OCI-LY3 (cell line): Measurements from ENCODE around the gene MFN2.

Experiments
- EZH2phosphoT487 ChIP-seq: fragments of 200-600 bp; shearing (Covaris generic); IDR thresholded peaks from 2 replicates; pipeline ENCODE4 v1.6.1; 2018; ENCODE audit warnings: antibody characterized with exemption, mixed run types, low read depth
- TF ChIP-seq, protein P1 (sequence below): fragments of 200-600, 300-600 bp; sonication (generic); IDR thresholded peaks from 2 replicates; pipeline ENCODE4 v1.5.1; 2014; ENCODE audit warnings: antibody characterized with exemption, low read length, low read depth

DNA sequence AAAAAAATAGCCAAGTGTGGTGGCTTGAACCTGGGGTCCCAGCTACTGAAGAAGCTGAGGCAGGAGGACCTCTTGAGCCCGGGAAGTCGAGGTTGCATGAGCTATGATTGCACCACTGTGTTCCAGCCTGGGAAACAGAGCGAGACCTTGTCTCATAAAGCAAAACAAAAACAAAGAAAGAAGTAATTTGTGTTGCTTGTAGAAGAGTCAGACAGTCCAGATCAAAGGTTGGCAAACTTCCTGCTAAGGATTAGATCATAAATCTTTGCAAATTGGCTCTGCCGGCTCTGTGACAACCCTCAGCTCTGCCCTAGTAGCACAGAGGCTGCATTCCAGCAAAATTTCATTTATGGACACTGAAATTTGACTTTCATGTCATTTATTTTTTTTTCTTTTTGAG, 19.0 kb upstream of the MFN2 start:
- TF ChIP-seq, protein P1, sequence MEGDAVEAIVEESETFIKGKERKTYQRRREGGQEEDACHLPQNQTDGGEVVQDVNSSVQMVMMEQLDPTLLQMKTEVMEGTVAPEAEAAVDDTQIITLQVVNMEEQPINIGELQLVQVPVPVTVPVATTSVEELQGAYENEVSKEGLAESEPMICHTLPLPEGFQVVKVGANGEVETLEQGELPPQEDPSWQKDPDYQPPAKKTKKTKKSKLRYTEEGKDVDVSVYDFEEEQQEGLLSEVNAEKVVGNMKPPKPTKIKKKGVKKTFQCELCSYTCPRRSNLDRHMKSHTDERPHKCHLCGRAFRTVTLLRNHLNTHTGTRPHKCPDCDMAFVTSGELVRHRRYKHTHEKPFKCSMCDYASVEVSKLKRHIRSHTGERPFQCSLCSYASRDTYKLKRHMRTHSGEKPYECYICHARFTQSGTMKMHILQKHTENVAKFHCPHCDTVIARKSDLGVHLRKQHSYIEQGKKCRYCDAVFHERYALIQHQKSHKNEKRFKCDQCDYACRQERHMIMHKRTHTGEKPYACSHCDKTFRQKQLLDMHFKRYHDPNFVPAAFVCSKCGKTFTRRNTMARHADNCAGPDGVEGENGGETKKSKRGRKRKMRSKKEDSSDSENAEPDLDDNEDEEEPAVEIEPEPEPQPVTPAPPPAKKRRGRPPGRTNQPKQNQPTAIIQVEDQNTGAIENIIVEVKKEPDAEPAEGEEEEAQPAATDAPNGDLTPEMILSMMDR = no peak
- TF ChIP-seq EZH2phosphoT487 = no peak
